MCF 10A (cell line): ENCODE results near the gene ZNF91. TPM values are rescaled to one million over a fixed set of nuclear protein-coding genes. Genes with fewer than 3 reads are reported as not detected.

Experiments used
- BruUV-seq: library from RNA; stranded (reverse); fragments of 400-500 nt; replicated peaks from 2 replicates; lab custom pipeline; 2021; lab: Mats Ljungman, UMichigan
- CTCF ChIA-PET: fragments of 300-600 bp; sonication (Branson Sonifier 250); formaldehyde crosslinking; extraction: SDS; loops from one replicate; lab custom pipeline; 2021; ENCODE audit warnings: antibody characterized with exemption, inconsistent platforms; lab: Yijun Ruan, JAX
- POLR2A ChIA-PET: fragments of 300-600, 350-650 bp; sonication (Branson Sonifier 250); formaldehyde crosslinking; extraction: SDS; loops from one replicate; lab custom pipeline; 2020; ENCODE audit warnings: antibody characterized with exemption, inconsistent platforms; lab: Yijun Ruan, JAX
- DNase-seq: peaks from one replicate; pipeline ENCODE4 v3.0.0-alpha.2; 2018; ENCODE audit not compliant: unreplicated experiment
- H3K27ac Mint-ChIP-seq: one replicate; pipeline ENCODE4 v1.8.0; 2022; ENCODE audit warnings: mild to moderate bottlenecking, low read depth, mixed read lengths; ENCODE audit not compliant: unreplicated experiment
- H3K27me3 Mint-ChIP-seq: one replicate; pipeline ENCODE4 v1.8.0; 2022; ENCODE audit warnings: mixed read lengths; ENCODE audit not compliant: insufficient read depth, unreplicated experiment
- H3K36me3 Mint-ChIP-seq: one replicate; pipeline ENCODE4 v1.8.0; 2022; ENCODE audit warnings: mild to moderate bottlenecking, moderate library complexity, mixed read lengths; ENCODE audit not compliant: insufficient read depth, unreplicated experiment
- H3K4me1 Mint-ChIP-seq: one replicate; pipeline ENCODE4 v1.8.0; 2022; ENCODE audit warnings: mixed read lengths; ENCODE audit not compliant: insufficient read depth, unreplicated experiment
- H3K4me3 Mint-ChIP-seq: one replicate; pipeline ENCODE4 v1.8.0; 2022; ENCODE audit warnings: mild to moderate bottlenecking, moderate library complexity, mixed read lengths; ENCODE audit not compliant: unreplicated experiment
- H3K9me3 Mint-ChIP-seq: one replicate; pipeline ENCODE4 v1.8.0; 2022; ENCODE audit warnings: mixed read lengths; ENCODE audit not compliant: unreplicated experiment
- CTCF ChIP-seq: fragments of 200-600 bp; IDR thresholded peaks from one replicate; pipeline ENCODE4 v1.8.0; 2022; ENCODE audit warnings: antibody characterized with exemption, mild to moderate bottlenecking; ENCODE audit not compliant: unreplicated experiment
- intact Hi-C: fragments of 100-400 bp; cut with micrococcal nuclease; formaldehyde crosslinking; loops from 2 replicates; pipeline ENCODE4 v1.14.1; 2022
- total RNA-seq: library from RNA; stranded (reverse); gene quantifications from 2 replicates; pipeline ENCODE4 v1.2.3, GENCODE V29; 2022

Gene ZNF91
- total RNA-seq, 1 experiment from 2014 or later, result 15.8 TPM

DNA sequence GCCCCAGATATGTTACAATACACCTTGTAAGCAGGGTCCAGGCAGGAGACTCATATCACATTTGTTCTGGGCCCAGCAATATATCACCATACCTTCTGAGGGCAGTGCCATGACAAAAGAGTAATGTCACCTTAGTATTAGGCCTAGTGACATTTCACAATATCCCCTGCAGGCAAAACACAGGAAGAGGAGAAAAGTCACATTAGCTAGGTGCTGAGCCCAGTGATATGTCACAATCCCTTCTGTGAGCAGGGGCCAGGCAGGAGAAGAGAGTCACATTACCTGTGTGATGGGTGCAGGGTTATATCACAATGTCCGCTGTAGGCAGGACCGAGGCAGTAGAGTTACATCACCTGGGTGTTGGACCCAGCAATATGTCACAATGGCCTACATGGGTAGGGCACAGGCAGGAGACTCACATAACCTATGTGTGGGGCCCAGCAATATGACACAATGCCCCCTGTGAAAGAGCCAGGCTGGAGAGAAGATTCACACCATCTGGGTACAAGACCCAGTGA is 12.4 kb upstream of the ZNF91 start:
- Mint-ChIP-seq H3K9me3 (peaks cover 12% of the 10 kb centered on the region), H3K4me1 (no peaks in the 10 kb centered on the region), H3K4me3 (no peak overlapping the region), H3K27ac (no peak overlapping the region), H3K27me3 (no peaks in the 10 kb centered on the region), H3K36me3 (no peaks in the 10 kb centered on the region)
- TF ChIP-seq CTCF, result no peak
- CTCF ChIA-PET, result no interaction called here
- no TSS peak for BruUV-seq
- intact Hi-C loops, result no loop called here
- POLR2A ChIA-PET, result no interaction called here
- DNase-seq, result peak; percentile 6

DNA sequence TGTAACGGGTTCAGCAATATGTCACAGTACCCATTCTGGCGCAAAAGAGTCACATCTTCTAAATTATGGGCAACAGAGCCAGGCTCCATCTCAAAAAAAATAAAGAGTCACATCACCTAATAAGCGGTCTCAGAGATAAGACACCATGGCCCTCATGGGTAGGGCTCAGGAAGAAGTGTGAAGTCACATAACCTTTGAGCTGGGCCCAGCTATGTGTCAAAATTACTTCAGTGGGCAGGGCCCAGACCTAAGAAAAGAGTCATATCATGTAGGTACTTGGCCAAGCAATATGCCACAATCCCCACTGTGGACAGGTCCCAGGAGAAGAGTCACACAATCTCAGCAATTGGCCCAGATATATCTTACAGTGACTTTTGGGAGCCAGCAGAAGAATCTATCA is 11.4 kb upstream of the ZNF91 start:
- no peaks in the 10 kb centered on the region for H3K4me1 Mint-ChIP-seq
- no peak overlapping the region for H3K4me3 Mint-ChIP-seq
- H3K36me3 Mint-ChIP-seq, result no peaks in the 10 kb centered on the region
- BruUV-seq, result no TSS peak
- peaks cover 12% of the 10 kb centered on the region for H3K9me3 Mint-ChIP-seq
- no peak overlapping the region for H3K27ac Mint-ChIP-seq
- ChIA-PET CTCF (no interaction called here), POLR2A (interaction anchor here (1.1 kb wide), 1 partner anchor 9 kb away, joined by 3 read pairs; no protein-coding TSS in a partner anchor)
- intact Hi-C loops, result no loop called here
- no peak for DNase-seq
- no peak for TF ChIP-seq CTCF
- H3K27me3 Mint-ChIP-seq, result no peaks in the 10 kb centered on the region

- intact Hi-C loops, result no loop called here
- DNase-seq, result no peak
- Mint-ChIP-seq H3K9me3 (peaks cover 12% of the 10 kb centered on the region), H3K36me3 (no peaks in the 10 kb centered on the region), H3K4me1 (no peaks in the 10 kb centered on the region), H3K27me3 (no peaks in the 10 kb centered on the region), H3K4me3 (no peak overlapping the region), H3K27ac (no peak overlapping the region)
- no peak for TF ChIP-seq CTCF
- POLR2A ChIA-PET, result interaction anchor here (1.1 kb wide), 1 partner anchor 8 kb away, joined by 3 read pairs; no protein-coding TSS in a partner anchor
- BruUV-seq, result no TSS peak
- CTCF ChIA-PET, result no interaction called here
Observed at GRCh38 chr19:23406091-23406490, 10.8 kb upstream of the ZNF91 start.

DNA sequence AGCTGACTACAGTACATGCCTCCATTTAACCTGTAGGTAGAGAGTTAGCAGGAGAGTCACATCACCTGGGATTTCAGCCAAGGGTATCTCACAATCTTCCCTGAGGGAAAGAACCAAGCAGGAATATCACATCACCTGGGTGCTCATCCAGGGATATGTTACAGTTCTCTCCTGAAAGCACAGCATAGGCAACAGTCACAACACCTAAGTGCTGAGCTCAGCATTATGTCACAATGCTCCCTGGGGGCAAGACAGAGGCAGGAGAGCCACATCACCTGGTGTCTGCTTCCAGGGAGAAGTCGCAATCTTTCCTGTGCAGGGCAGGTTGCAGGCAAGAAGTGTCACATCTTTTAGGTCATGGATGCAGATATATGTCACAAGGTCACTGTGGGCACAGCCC is 9.4 kb upstream of the ZNF91 start:
- H3K27ac Mint-ChIP-seq, result no peak overlapping the region
- H3K36me3 Mint-ChIP-seq, result no peaks in the 10 kb centered on the region
- TF ChIP-seq CTCF, result no peak
- no TSS peak for BruUV-seq
- DNase-seq, result no peak
- ChIA-PET CTCF (no interaction called here), POLR2A (interaction anchor here (0.7 to 2.9 kb wide), 3 partner anchors 9 to 77 kb away, joined by 3 to 12 read pairs (median 4); partner anchors contain the start of gene ZNF91)
- intact Hi-C loops, result no loop called here
- H3K27me3 Mint-ChIP-seq, result no peaks in the 10 kb centered on the region
- no peak overlapping the region for H3K4me3 Mint-ChIP-seq
- H3K9me3 Mint-ChIP-seq, result peaks cover 10% of the 10 kb centered on the region
- H3K4me1 Mint-ChIP-seq, result no peaks in the 10 kb centered on the region
